Measurements from ENCODE around the gene SMIM21. TPM values are rescaled to one million over a fixed set of nuclear protein-coding genes. Genes with fewer than 3 reads are reported as not detected.

SMIM21 gene
- total and polyA plus RNA-seq, 2 of the 8 experiments (the other 6 are each of a cell fraction or from before 2014, with no cell fraction given), result not detected

- H3K4me1 ChIP-seq (replicated peaks in 1 of 4; ENCODE audit: control insufficient read depth in 3 of 4, insufficient read depth in 4 of 4, low read length in 3 of 4), result peaks cover 0 to 13% (median 7%) of the 10 kb centered on the region in 4 experiments; a peak in 6 of 7 replicates
- CTCF ChIA-PET (ENCODE audit: partially characterized antibody), result interaction anchor here (0.7 to 1.9 kb wide), 3 partner anchors 10 to 130 kb away, joined by 3 to 6 read pairs (median 3); no protein-coding TSS in a partner anchor
Observed at GRCh38 chr18:75410611-75411010, 16.9 kb downstream of the SMIM21 start.

More at GRCh38 chr18:75410611-75411010, 16.9 kb downstream of the SMIM21 start:
- Histone ChIP-seq H3K27me3 (replicated peaks in 1 of 4; ENCODE audit: control insufficient read depth in 3 of 4, extremely low read depth in 1 of 4, insufficient read depth in 3 of 4, low read length in 3 of 4) (no peaks in the 10 kb centered on the region; a peak in 3 of 7 replicates), H2BK15ac (ENCODE audit: low read length) (no peak overlapping the region), H3K27ac (ENCODE audit: low read depth, low read length) (no peak overlapping the region), H3K23me2 (ENCODE audit: low read depth, low read length) (peaks cover 2% of the 10 kb centered on the region; the same call in 1 of the 2 replicates), H4K20me1 (replicated peaks in 1 of 2; ENCODE audit: control insufficient read depth in 1 of 2, insufficient read depth in 2 of 2, low read length in 2 of 2) (no peaks in the 10 kb centered on the region), H3K18ac (ENCODE audit: extremely low read depth, low read length) (no peak overlapping the region), H3K56ac (replicated peaks; ENCODE audit: insufficient read length, low read depth, low read length) (no peak overlapping the region), H3K14ac (ENCODE audit: insufficient read length) (no peak overlapping the region), H3K79me2 (ENCODE audit: control insufficient read depth in 1 of 2, insufficient read depth in 2 of 2, low read length in 2 of 2) (no peaks in the 10 kb centered on the region), H3K4me2 (ENCODE audit: insufficient read depth in 1 of 2, low read depth in 2 of 2, low read length in 2 of 2) (no peak overlapping the region), H3K4ac (replicated peaks; ENCODE audit: insufficient read length, low read depth, low read length) (no peak overlapping the region), H2AK5ac (ENCODE audit: low read depth, low read length) (no peak overlapping the region), H3K23ac (ENCODE audit: insufficient read length) (no peak overlapping the region), H4K5ac (ENCODE audit: insufficient read length, low read depth, low read length) (no peak overlapping the region), H2BK20ac (ENCODE audit: low read length) (no peak overlapping the region), H2BK5ac (ENCODE audit: low read depth, low read length) (no peak overlapping the region), H3K9ac (replicated peaks in 1 of 4; ENCODE audit: extremely low read depth in 1 of 4, low read depth in 3 of 4, low read length in 3 of 4) (no peak overlapping the region), H3K79me1 (ENCODE audit: low read depth, low read length) (no peaks in the 10 kb centered on the region), H4K8ac (ENCODE audit: extremely low read depth, insufficient read depth, low read length) (no peak overlapping the region), H3K4me3 (ENCODE audit: extremely low read depth in 1 of 4, insufficient read depth in 2 of 4, low read depth in 3 of 4, low read length in 4 of 4) (no peak overlapping the region), H2BK12ac (ENCODE audit: low read depth, low read length) (no peak overlapping the region), H3K9me3 (ENCODE audit: insufficient read depth in 2 of 2, low read depth in 1 of 2, low read length in 1 of 2) (no peaks in the 10 kb centered on the region), H4K91ac (replicated peaks; ENCODE audit: insufficient read length, low read length) (no peak overlapping the region), H3K36me3 (ENCODE audit: control insufficient read depth in 2 of 4, insufficient read depth in 4 of 4, low read length in 3 of 4) (no peaks in the 10 kb centered on the region), H2BK120ac (replicated peaks; ENCODE audit: low read depth, low read length) (no peak overlapping the region), H2AFZ (ENCODE audit: low read length) (no peak overlapping the region)
- 70% methylated on average over 4 of the region's 4 CpGs; no CpG with 5 or more reads in 1 of the 2 experiments for WGBS, 2 experiments (ENCODE audit: extremely low coverage in 1 of 2, insufficient coverage in 1 of 2, insufficient read length in 1 of 2, insufficient replicate concordance in 2 of 2, low coverage in 1 of 2, low lambda C conversion rate in 2 of 2, missing lambda C conversion rate in 1 of 2)
- FAIRE-seq (no peak), DNase-seq (ENCODE audit: low read depth in 1 of 2, low spot score in 2 of 2) (no peak)
- TF ChIP-seq POLR2AphosphoS5 (IDR thresholded peaks at IDR 0.05; ENCODE audit: low read depth, low read length) (no peak), CEBPB (IDR thresholded peaks at IDR 0.05; ENCODE audit: low read depth, low read length) (no peak), POLR2A (IDR thresholded peaks at IDR 0.05; ENCODE audit: control extremely low read depth in 1 of 2, low read depth in 2 of 2, low read length in 2 of 2) (no peak), ATF2 (IDR thresholded peaks at IDR 0.05; ENCODE audit: low read length) (no peak), RXRA (IDR thresholded peaks at IDR 0.05; ENCODE audit: insufficient read depth, low read depth, low read length) (no peak), ATF3 (IDR thresholded peaks at IDR 0.05; ENCODE audit: insufficient read depth, low read depth, low read length) (no peak), EP300 (IDR thresholded peaks at IDR 0.05; ENCODE audit: borderline replicate concordance in 1 of 2, low read depth in 2 of 2, low read length in 2 of 2) (no peak)
- POLR2A ChIA-PET (ENCODE audit: partially characterized antibody), result no interaction called here
